NT2/D1 (cell line): ENCODE results near the gene MX2.

Experiments
- SUZ12 ChIP-seq: IDR thresholded peaks from 2 replicates; pipeline ENCODE4 v1.6.1; 2011; ENCODE audit not compliant: insufficient read length, insufficient read depth; ENCODE audit errors: extremely low read depth
- YY1 ChIP-seq: IDR thresholded peaks from 2 replicates; pipeline ENCODE4 v1.6.1; 2011; ENCODE audit not compliant: insufficient read length, insufficient read depth
- ZNF274 ChIP-seq: IDR thresholded peaks from 2 replicates; pipeline ENCODE4 v1.6.1; 2011; ENCODE audit warnings: mild to moderate bottlenecking, low read depth, low read length

DNA sequence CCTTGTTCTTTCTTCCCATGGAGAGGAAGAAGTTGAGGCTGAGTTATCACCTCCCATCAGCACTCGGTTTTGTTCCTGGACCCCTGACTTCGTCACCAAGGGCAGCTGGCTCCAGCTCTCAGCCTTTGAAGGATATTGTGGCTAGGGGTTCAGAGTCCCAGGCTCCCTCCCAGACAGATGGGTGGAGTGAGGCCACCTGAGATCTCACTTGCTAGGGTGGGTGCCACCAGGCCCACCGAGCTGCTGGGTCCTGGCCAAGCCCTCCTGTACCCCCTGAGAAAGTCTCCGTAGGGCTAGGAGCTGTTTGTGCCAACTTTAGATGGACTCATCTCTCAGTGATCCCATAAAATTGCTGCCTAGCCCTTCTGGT lies 6.9 kb downstream of the MX2 start:
- no peak for TF ChIP-seq ZNF274
- TF ChIP-seq YY1: no peak
- no peak for TF ChIP-seq SUZ12
